HT1080 (cell line): ENCODE data around the gene IL23R. TPM values are rescaled to one million over a fixed set of nuclear protein-coding genes. Genes with fewer than 3 reads are reported as not detected.

ENCODE experiments used
- DNase-seq: peaks from one replicate; pipeline ENCODE4 v3.0.0-alpha.2; 2015; ENCODE audit warnings: low read depth
- total RNA-seq: library from RNA; depleted of rRNA; stranded (reverse); fragments of >200 nt; shearing (Covaris generic); gene quantifications from 2 replicates; pipeline ENCODE4 v1.2.3, GENCODE V29; 2014

IL23R gene
- total RNA-seq, 1 experiment from 2014 or later, result 0.05 TPM

DNA sequence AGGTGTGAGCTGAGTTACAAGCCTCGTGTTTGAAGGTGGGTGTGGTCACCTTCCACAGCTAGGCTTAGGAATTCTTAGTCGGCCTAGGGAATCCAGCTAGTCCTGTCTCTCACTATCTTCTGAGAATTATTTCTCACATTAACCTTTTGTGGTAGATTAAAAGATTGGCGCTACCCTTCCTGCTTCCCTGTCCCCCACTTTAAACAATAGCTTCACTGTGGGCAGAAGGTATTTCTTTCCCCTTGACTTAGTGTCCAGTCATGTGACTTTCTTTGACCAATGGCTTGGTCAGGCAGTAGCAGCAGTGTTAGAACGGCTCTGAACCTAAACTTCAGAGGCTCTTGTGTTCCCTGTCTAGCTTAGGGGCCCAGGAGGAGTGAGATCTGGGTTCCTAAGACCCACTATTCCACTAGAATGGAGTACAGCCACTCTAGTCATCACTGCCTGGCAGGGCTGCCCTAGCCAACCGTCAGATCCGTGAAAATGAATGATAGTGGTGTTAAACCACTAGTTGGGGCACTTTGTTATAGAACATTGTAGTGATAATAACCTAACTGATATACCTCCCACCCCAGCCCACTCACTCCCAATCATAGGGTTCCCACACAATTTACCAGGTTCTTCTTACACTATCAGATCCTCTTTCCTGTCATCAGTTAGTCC lies 17.6 kb upstream of the IL23R start:
- no peak for DNase-seq

- DNase-seq, result peak; percentile 76
Observed at GRCh38 chr1:67149179-67149770, 17.0 kb upstream of the IL23R start.

GRCh38 chr1:67150931-67151330 lies 15.3 kb upstream of the IL23R start:
- no peak for DNase-seq

DNA sequence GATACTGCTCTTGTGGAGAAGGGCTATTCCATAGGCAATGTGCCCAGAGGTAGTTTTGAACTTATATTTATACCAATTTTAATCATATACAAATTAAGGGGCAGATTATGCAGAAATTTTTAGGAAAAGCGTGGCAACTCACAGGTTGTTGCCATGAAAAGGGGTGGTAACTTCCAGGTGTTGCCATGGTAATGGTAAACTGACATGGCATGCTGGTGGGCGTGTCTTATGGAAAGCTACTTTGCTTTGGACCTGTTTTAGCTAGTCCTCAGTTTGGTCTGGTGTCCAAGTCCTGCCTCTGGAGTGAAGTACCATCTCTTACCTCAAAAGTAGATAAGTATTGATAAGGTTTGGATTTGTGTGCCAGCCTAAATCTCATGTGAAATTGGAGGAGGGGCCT lies 7.9 kb upstream of the IL23R start:
- DNase-seq, result no peak

DNA sequence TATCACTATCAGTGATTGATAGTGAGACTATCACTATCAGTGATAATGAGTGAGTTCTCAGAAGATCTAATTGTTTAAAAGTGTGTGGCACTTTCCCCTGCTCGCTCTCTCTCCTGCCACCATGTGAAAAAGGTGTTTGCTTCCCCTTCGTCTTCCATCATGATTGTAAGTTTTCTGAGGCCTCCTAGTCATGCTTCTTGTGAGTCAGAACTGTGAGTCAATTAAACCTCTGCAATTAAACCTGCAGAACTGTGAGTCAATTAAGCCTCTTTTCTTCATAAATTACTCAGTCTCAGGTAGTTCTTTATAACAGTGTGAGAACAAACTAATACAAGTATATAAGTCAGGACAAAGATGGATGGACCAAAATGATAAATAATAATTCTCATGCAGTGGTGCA lies 7.0 kb upstream of the IL23R start:
- peak; percentile 44 for DNase-seq

- peak; percentile 98 for DNase-seq
Observed at GRCh38 chr1:67162954-67163353, 3.3 kb upstream of the IL23R start.

DNA sequence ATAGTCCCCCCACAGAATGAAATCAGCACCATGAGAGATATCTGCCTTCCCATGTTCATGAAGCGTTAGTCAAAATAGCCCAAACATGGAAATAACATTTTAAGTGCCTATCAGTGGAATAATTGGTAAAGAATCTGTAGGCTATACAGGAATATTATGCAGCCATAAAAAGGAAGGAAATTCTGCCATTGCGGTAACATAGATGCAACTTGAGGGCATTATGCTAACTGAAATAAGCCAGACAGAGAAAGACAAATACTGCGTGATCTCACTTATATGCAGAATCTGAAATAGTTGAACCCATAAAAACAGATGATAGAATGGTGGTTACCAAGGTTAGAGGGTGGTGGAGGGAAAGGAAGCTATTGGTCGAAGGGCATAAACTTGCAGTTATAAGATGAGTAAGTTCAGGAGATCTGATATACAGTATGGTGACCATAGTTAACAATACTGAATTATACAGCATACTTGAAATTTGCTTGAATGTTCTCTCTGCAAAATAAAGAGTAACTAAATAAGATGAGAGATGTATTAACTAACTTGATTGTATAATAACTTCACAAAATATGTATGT lies 699 bp upstream of the IL23R start:
- no peak for DNase-seq

GRCh38 chr1:67169496-67169895 lies 3.2 kb downstream of the IL23R start:
- no peak for DNase-seq

- no peak for DNase-seq
Observed at GRCh38 chr1:67169932-67170331, 3.7 kb downstream of the IL23R start.

- no peak for DNase-seq
Observed at GRCh38 chr1:67170751-67171573, 4.7 kb downstream of the IL23R start.

DNA sequence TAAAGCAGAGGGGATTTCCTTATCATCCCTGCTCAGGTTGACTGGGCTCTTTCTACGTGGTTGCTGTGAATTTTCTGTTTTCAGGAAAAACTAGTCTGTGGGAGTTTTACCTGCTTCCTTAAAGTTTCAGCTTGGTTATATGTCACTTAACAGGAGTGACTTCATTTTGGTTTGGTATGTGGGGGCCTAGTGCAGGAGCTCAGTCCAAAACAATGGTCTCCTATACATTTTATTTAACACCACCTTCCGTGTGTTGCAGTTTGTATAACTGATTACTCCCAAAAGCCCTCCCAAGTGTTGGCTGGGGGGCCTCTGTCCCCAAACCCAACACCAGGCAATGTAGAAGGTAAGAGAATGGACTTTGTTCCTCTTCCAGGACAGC lies 5.3 kb downstream of the IL23R start:
- no peak for DNase-seq

DNA sequence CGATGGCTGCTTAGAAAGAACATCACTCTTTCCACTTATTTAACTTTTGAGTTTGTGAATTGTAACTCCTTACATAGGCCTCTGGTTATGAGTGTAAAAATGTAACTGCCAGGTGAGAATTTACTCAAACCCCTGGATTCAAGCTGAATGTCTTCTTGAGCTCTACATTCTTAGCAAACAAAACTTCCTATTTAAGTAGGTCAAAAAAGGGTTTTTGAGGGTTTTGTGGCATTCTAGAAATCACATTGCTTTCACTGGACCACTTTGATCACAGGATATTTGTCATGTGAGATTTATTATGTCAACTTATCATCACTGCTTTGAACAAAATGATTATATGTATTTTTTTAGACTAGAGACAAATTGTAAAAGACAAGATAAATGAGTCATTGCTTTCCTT lies 5.7 kb downstream of the IL23R start:
- DNase-seq, result peak; percentile 12

DNA sequence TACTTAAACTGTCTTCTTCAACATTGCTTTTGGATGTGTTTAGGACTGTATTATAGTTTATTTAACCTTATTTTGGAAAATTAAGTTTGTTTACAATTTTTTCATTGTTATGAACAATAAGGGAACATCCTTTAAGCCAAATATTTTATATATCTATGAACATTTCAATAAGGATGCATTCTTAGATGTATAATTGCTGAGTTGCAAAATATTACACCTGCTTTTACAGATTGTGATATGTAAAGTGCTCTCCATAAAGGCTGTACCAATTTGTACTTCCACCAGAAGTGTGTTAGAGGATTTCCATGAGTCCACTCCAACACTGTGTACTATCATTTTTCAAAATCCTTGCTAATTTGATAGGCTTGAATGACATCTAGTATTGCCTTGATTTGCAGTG lies 7.7 kb downstream of the IL23R start:
- DNase-seq, result no peak

DNA sequence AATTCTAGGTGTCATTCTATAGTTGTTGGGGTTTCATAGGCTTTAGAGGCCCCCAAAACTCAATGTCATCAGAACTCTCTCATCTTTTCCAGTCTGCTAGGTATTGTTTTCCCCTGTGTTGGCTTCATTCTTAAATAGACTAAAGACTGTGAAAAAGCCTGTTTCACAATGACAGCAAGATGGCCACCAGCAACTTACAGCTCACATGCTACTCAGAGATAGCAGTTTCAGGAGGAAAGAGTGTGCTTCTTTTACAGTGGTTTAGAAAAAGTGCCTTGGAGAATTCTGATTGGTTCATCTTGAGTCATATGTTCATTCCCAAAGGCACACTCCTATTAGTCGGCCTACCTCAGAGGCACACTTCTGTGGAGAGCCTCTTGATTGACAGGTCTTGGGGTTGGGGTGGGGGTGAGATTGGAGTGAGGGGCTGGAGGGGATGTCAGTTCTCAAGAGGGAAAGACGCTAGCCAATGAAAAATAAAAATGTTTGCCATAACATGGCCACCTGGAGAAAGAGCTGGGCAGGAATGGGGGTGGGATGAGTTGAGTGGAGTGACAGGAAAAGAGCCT lies 8.5 kb downstream of the IL23R start:
- DNase-seq, result no peak

GRCh38 chr1:67175530-67176087 lies 9.4 kb downstream of the IL23R start:
- no peak for DNase-seq

DNA sequence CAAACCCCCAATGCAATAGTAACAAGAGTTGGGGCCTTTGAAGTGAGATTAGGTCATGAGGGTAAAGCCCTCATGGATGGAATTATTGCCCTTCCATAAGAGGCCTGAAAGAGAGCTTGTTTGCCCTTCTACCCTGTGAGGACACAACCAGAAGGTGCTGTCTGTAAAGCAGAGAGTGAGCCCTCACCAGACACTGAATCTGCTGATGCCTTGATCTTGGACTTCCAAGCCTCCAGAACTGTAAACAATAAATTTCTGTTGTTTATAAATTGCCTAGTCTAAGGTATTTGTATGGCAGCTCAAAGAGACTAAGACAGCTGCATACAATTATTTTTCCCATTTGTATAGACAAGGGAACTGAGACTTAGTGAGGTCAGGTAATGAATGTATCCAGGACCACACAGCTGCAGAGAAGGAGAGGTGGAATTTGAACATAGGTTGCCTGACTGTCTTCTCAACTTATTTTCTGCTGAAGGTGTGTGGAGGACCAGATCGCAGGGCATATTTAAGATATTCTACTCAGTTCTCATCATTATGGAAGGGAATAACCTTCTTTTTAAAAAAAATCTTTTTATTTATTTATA lies 18.7 kb downstream of the IL23R start:
- DNase-seq, result no peak

- no peak for DNase-seq
Observed at GRCh38 chr1:67188137-67188536, 21.9 kb downstream of the IL23R start.

DNA sequence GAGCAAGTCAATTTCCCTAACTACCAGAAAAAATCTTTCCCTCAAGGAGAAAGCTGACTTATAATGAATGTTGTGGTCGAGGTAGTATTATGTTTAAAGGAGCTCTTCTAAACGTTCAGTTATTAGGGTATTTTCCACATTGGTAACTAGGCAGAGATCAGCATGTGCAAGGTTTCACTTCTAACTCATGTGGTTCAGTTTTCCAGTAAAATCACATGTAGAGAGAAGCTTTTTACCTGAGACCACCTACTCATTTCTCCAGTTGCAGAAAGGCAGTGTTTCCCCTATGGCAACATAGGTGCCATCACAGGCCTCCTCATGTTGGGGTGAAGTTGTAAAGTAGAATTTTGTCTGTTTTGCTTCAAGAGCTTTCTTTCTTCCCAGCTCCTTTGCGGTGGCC lies 23.7 kb downstream of the IL23R start:
- DNase-seq, result no peak

DNA sequence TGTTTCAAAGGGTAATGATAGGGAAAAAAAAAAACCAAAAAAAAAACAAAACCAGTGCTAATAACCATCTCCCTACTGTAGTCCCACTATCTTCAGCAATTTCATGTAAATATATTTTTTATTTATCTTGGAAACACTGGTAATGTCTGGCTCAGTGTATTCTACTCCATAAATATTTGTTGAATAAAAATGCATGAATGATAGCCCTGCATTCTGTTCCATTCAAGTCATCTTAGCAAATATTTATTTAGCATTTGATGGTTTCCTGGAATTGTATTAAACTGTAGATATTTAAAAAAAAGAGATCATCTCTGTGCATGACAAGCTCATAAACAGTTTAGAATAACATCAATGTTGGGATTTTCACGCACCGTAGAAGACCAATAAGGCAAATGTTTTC lies 24.2 kb downstream of the IL23R start:
- no peak for DNase-seq

DNA sequence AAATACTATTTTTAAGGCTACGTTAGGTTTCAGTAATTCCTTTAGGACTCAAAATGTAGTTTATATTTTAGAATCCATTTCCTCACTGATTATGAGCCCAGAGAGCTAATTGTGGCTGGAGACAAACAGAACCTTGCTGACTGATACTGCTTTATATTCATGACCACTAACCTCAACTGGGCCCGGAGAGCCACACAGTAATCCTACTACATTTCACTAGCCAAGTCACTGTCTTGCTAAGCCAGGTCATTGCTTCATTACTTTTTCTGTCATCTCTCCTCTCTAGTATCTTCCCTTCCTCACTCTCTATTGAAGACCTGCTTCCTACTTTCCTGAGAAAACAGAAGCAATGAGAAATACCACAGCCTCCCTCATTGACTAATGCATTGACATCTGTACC lies 24.7 kb downstream of the IL23R start:
- DNase-seq, result no peak
